B cell (primary cell): ENCODE measurements around the gene INSC. TPM values are rescaled to one million over a fixed set of nuclear protein-coding genes. Genes with fewer than 3 reads are reported as not detected.

Experiments used
- ATAC-seq: fragments of 200-7000 bp; cut with Tn5 transposase; one replicate; pipeline ENCODE4 v1.10.0; 2021; ENCODE audit warnings: low read depth, mild to moderate bottlenecking, moderate number of reproducible peaks, moderate library complexity
- CTCF ChIA-PET: fragments of 350-600 bp; sonication (Branson Sonifier 250); formaldehyde crosslinking; loops from one replicate; lab custom pipeline; 2021; ENCODE audit warnings: antibody characterized with exemption, inconsistent platforms; lab: Charles Lee
- POLR2A ChIA-PET: fragments of 350-600 bp; sonication (Branson Sonifier 250); formaldehyde crosslinking; loops from one replicate; lab custom pipeline; 2021; ENCODE audit warnings: antibody characterized with exemption; lab: Charles Lee
- DNase-seq: peaks from one replicate; pipeline ENCODE4 v3.0.0; 2013
- H2AFZ ChIP-seq: 2 replicates; pipeline ENCODE4 v1.6.1; 2012; ENCODE audit warnings: mild to moderate bottlenecking, low read depth, low read length; ENCODE audit not compliant: insufficient read depth, poor library complexity, severe bottlenecking
- H3K27ac ChIP-seq, 2 donors: 1 replicate in 1 of 2; 2 replicates in 1 of 2; pipeline ENCODE4 v1.5.1; 2012 to 2013; ENCODE audit warnings: low read length in 2 of 2, mild to moderate bottlenecking in 2 of 2, moderate library complexity in 1 of 2
- H3K27me3 ChIP-seq, 4 experiments: fragments of 200-600 bp in 1 of 4; sonication (generic) in 1 of 4; replicated peaks in 1 of 4; 1 replicate in 2 of 4; 2 replicates in 2 of 4; pipeline versions ENCODE4 v1.6.1 to v1.7.0; 2013 to 2016; ENCODE audit warnings: low read length in 3 of 4, mild to moderate bottlenecking in 2 of 4, mixed read lengths in 1 of 4, moderate library complexity in 1 of 4; ENCODE audit not compliant: insufficient read depth in 4 of 4, control insufficient read depth in 3 of 4; ENCODE audit errors: control extremely low read depth in 1 of 4
- H3K36me3 ChIP-seq, 2 experiments: replicated peaks in 1 of 2; 1 replicate in 1 of 2; 2 replicates in 1 of 2; pipeline versions ENCODE4 v1.6.1 to v1.7.1; 2013; ENCODE audit warnings: low read length in 1 of 2; ENCODE audit not compliant: insufficient read depth in 2 of 2, control insufficient read depth in 1 of 2; ENCODE audit errors: control extremely low read depth in 1 of 2, extremely low read depth in 1 of 2
- H3K4me1 ChIP-seq, 2 donors: fragments of 200-600 bp in 1 of 2; sonication (generic) in 1 of 2; 1 replicate in 1 of 2; 2 replicates in 1 of 2; pipeline versions ENCODE4 v1.5.1 to v1.6.1; 2013 to 2017; ENCODE audit warnings: low read length in 2 of 2; ENCODE audit not compliant: control insufficient read depth in 2 of 2, insufficient read depth in 2 of 2
- H3K4me2 ChIP-seq: replicated peaks from 2 replicates; pipeline ENCODE3; 2012; ENCODE audit warnings: mild to moderate bottlenecking, low read depth, low read length; ENCODE audit not compliant: poor library complexity, severe bottlenecking
- H3K4me3 ChIP-seq, 5 experiments: fragments of 200-600 bp in 1 of 5; sonication (generic) in 1 of 5; 1 replicate in 3 of 5; 2 replicates in 2 of 5; pipeline versions ENCODE4 v1.5.1 to v1.7.0; 2011 to 2016; ENCODE audit warnings: low read length in 4 of 5, mild to moderate bottlenecking in 4 of 5, low read depth in 2 of 5, control low read depth in 1 of 5, moderate library complexity in 1 of 5; ENCODE audit not compliant: insufficient read depth in 1 of 5; ENCODE audit errors: control extremely low read depth in 1 of 5, extremely low read depth in 1 of 5
- H3K79me2 ChIP-seq: fragments of 200-600 bp; sonication (generic); one replicate; pipeline ENCODE4 v1.6.0; 2016; ENCODE audit warnings: low read length; ENCODE audit not compliant: control insufficient read depth, insufficient read depth
- H3K9ac ChIP-seq: fragments of 200-600 bp; sonication (generic); 2 replicates; pipeline ENCODE4 v1.6.1; 2017; ENCODE audit warnings: mild to moderate bottlenecking, low read length, moderate library complexity
- H3K9me3 ChIP-seq, 3 donors: one replicate each; pipeline versions ENCODE4 v1.6.1 to v1.7.1; 2013; ENCODE audit warnings: low read length in 2 of 3; ENCODE audit not compliant: control insufficient read depth in 2 of 3, insufficient read depth in 1 of 3; ENCODE audit errors: control extremely low read depth in 1 of 3
- H4K20me1 ChIP-seq: 2 replicates; pipeline ENCODE4 v1.6.0; 2012; ENCODE audit warnings: mild to moderate bottlenecking, low read length; ENCODE audit not compliant: insufficient read depth, control insufficient read depth, poor library complexity, severe bottlenecking
- H3K27ac Mint-ChIP-seq: one replicate; pipeline ENCODE4 v1.8.0; 2021; ENCODE audit warnings: mixed read lengths
- H3K27me3 Mint-ChIP-seq: one replicate; pipeline ENCODE4 v1.8.0; 2021; ENCODE audit warnings: mixed read lengths
- H3K4me1 Mint-ChIP-seq: one replicate; pipeline ENCODE4 v1.8.0; 2021; ENCODE audit warnings: mixed read lengths
- H3K4me3 Mint-ChIP-seq: one replicate; pipeline ENCODE4 v1.8.0; 2021; ENCODE audit warnings: mixed read lengths
- H3K9me3 Mint-ChIP-seq: one replicate; pipeline ENCODE4 v1.8.0; 2022; ENCODE audit warnings: mixed read lengths; ENCODE audit not compliant: insufficient read depth
- EZH2 ChIP-seq: IDR thresholded peaks from 2 replicates; pipeline ENCODE4 v1.6.1; 2012; ENCODE audit warnings: borderline replicate concordance, low read depth, mild to moderate bottlenecking, moderate library complexity, low read length; ENCODE audit not compliant: insufficient read depth, poor library complexity, severe bottlenecking
- WGBS: methylation state at CpG from one replicate; pipeline ENCODE4 v1.1.5; 2013; ENCODE audit warnings: missing lambda C conversion rate; ENCODE audit not compliant: insufficient coverage; 5-methylcytosine and 5-hydroxymethylcytosine counted together
- intact Hi-C: fragments of 100-400 bp; cut with micrococcal nuclease; formaldehyde crosslinking; loops from one replicate; pipeline ENCODE4 v1.10.0; 2022
- polyA plus RNA-seq: library from polyadenylated mRNA; depleted of rRNA; stranded (reverse); fragments of >200 nt; gene quantifications from 2 replicates; pipeline ENCODE4 v1.2.3, GENCODE V29; 2012
- total RNA-seq, 2 donors: library from RNA; stranded (reverse); fragments of 120-200 nt in 1 of 2; gene quantifications; 1 replicate in 1 of 2; 2 replicates in 1 of 2; pipeline versions ENCODE4 v1.2.3 to v1.2.4, GENCODE V29; 2013 to 2022
- TF ChIP-seq, protein P1 (sequence below): fragments of 200-600 bp; IDR thresholded peaks from one replicate; pipeline ENCODE4 v1.8.0; 2022; ENCODE audit warnings: antibody characterized with exemption, mild to moderate bottlenecking

INSC gene
- total and polyA plus RNA-seq, 2 donors (not counting 1 experiment from before 2014, with no cell fraction given), result 0.10 TPM; not detected in 1

DNA sequence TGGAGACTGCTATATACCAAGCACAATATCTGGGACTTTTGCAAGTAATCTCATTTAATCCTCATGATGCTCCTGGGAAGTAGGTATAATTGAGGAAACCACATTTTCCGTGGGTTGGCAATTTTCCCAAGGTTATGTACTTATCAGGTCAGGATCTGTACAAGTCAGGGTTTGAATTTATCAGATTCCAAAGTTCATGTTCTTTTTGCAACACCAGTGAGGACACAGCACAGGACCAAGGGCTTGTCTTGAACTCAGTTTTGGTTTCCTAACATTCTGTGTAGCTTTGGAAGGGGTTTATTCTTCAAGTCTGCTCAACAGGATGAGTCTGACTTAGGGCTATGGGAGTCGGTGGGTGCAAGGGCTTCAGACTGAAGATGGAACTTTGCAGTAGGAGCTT lies 30.4 kb downstream of the INSC start:
- H3K4me3 ChIP-seq, result no peak overlapping the region
- no peak overlapping the region for H3K27ac ChIP-seq
- ChIA-PET POLR2A (no interaction called here), CTCF (no interaction called here)
- Mint-ChIP-seq H3K9me3 (no peaks in the 10 kb centered on the region), H3K27me3 (no peaks in the 10 kb centered on the region), H3K27ac (no peak overlapping the region), H3K4me3 (no peak overlapping the region), H3K4me1 (peaks cover 9% of the 10 kb centered on the region)
- H3K4me1 ChIP-seq, result peaks cover 3 to 11% of the 10 kb centered on the region in 2 donors
- 100% methylated on average over 1 of the region's 2 CpGs for WGBS
- no peak overlapping the region for H3K4me2 ChIP-seq
- DNase-seq (no peak), ATAC-seq (no peak)
- H3K9me3 ChIP-seq, result no peaks in the 10 kb centered on the region
- H3K9ac ChIP-seq, result no peak overlapping the region
- no peaks in the 10 kb centered on the region for H3K79me2 ChIP-seq
- TF ChIP-seq EZH2, result no peak
- TF ChIP-seq, protein P1, sequence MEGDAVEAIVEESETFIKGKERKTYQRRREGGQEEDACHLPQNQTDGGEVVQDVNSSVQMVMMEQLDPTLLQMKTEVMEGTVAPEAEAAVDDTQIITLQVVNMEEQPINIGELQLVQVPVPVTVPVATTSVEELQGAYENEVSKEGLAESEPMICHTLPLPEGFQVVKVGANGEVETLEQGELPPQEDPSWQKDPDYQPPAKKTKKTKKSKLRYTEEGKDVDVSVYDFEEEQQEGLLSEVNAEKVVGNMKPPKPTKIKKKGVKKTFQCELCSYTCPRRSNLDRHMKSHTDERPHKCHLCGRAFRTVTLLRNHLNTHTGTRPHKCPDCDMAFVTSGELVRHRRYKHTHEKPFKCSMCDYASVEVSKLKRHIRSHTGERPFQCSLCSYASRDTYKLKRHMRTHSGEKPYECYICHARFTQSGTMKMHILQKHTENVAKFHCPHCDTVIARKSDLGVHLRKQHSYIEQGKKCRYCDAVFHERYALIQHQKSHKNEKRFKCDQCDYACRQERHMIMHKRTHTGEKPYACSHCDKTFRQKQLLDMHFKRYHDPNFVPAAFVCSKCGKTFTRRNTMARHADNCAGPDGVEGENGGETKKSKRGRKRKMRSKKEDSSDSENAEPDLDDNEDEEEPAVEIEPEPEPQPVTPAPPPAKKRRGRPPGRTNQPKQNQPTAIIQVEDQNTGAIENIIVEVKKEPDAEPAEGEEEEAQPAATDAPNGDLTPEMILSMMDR, result no peak
- H4K20me1 ChIP-seq, result no peaks in the 10 kb centered on the region
- intact Hi-C loops, result no loop called here
- no peaks in the 10 kb centered on the region for H3K36me3 ChIP-seq
- no peak overlapping the region for H2AFZ ChIP-seq
- no peaks in the 10 kb centered on the region for H3K27me3 ChIP-seq

DNA sequence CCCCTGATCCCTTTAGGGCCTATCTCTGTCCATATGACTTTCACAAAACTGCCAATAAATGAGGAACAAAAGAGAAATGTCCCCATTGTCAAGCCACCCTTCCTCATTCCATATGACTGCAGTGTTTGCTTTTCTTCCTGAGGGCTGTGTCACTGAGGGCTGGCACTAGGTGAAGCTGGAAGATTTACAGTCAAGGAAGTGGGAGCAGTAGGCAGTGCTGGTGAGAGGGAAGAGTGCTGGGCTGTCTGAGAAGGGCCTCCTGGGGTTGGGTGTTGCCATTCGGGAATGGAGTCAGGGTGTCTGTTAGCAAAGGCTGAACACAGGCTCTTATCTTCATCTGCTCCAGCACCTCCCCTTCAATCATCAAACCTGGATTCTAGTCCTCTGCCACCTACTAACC lies 30.9 kb downstream of the INSC start:
- H3K36me3 ChIP-seq, result no peaks in the 10 kb centered on the region
- no peaks in the 10 kb centered on the region for H4K20me1 ChIP-seq
- H3K4me1 ChIP-seq, result peaks cover 8 to 16% of the 10 kb centered on the region in 2 donors
- no peak overlapping the region for H3K9ac ChIP-seq
- Mint-ChIP-seq H3K27me3 (no peaks in the 10 kb centered on the region), H3K4me1 (peaks cover 13% of the 10 kb centered on the region), H3K9me3 (no peaks in the 10 kb centered on the region), H3K27ac (no peak overlapping the region), H3K4me3 (no peak overlapping the region)
- H3K79me2 ChIP-seq, result no peaks in the 10 kb centered on the region
- CTCF ChIA-PET, result no interaction called here
- TF ChIP-seq, protein P1, result no peak
- no peak for TF ChIP-seq EZH2
- no CpG with 5 or more reads among the region's 1 CpG for WGBS
- no peak overlapping the region for H3K27ac ChIP-seq
- POLR2A ChIA-PET, result no interaction called here
- no peak overlapping the region for H2AFZ ChIP-seq
- no peaks in the 10 kb centered on the region for H3K27me3 ChIP-seq
- no peak overlapping the region for H3K4me3 ChIP-seq
- no peak overlapping the region for H3K4me2 ChIP-seq
- no peak for DNase-seq
- intact Hi-C loops, result no loop called here
- no peaks in the 10 kb centered on the region for H3K9me3 ChIP-seq
- ATAC-seq, result no peak
